NB4 (cell line): Measurements from ENCODE around the gene MEF2D.

Experiments used
- CTCF ChIP-seq: IDR thresholded peaks from one replicate; pipeline ENCODE4 v1.5.1; 2012; ENCODE audit warnings: low read depth, low read length
- POLR2A ChIP-seq: IDR thresholded peaks from 2 replicates; pipeline ENCODE4 v1.6.1; 2011; ENCODE audit warnings: mild to moderate bottlenecking; ENCODE audit not compliant: insufficient read length; ENCODE audit errors: extremely low read depth

DNA sequence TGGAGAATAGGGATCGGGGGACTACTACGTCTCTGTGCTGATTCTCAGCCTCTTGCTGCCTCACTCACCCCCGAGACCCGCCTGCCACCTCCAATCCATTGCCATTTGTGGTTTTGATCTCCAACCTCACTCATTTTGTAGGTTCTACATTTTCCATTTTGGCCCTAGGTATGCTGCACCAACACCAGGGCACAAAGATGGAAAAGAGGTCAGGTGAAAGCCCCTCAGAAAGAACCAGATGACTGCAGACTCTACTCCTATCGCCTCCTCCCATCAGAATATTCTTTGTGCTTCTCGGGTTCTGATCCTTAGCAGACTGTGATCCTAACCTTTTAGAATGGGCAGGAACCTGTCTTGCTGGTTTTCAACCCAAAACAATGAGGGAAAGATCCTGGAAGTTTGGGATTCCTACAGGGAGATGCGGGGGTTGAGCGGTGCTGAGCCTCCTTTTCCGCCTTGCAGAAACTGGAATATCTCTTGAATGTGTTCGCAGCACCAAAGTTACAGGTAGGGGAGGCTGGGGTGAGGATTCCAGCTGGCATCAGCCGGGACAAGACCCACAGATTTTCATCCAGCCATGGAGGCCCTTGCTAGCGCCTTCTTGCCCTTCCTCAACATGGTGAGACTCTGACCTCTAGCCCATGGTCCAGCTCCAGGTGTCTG, 78.5 kb downstream of the MEF2D start:
- TF ChIP-seq CTCF (no peak), POLR2A (no peak)
